ENCODE data around the gene SFRP4. TPM values are rescaled to one million over a fixed set of nuclear protein-coding genes. Genes with fewer than 3 reads are reported as not detected.

The SFRP4 gene
- total and polyA plus RNA-seq, 9 of the 15 experiments (the other 6 are each of a cell fraction or from before 2014, with no cell fraction given) = not detected

DNA sequence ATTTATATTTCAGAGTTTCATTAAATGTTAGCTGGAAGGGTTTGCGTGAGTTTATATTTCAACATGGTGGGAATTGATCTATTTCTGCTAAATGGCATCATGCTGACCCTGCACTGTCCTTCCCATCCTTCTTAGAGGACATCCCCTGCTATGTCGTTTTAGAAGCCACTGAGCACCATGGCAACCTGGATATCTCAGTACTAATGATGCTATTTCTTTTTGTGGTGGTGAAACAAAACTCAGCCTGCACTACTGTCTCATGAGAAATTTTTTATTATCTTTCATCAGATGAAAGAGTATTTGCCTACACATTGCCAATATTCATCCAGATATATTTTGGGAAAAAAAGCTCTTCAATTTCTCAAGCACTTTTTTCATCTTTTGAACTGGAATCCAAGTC lies 15.9 kb upstream of the SFRP4 start:
- TF ChIP-seq RHOXF2B (CRISPR knock-in tag; conservative IDR thresholded peaks at IDR 0.05) (no peak), SIRT6 (IDR thresholded peaks at IDR 0.05; ENCODE audit: low read depth, low read length) (no peak), ZNF699 (CRISPR knock-in tag; IDR thresholded peaks at IDR 0.05; ENCODE audit: insufficient replicate concordance) (no peak), SETDB1 (IDR thresholded peaks at IDR 0.05; ENCODE audit: low read length) (no peak), PHF20 (IDR thresholded peaks at IDR 0.05; ENCODE audit: partially characterized antibody) (no peak), CTBP1 (IDR thresholded peaks at IDR 0.05; ENCODE audit: borderline replicate concordance) (no peak), DNMT1 (IDR thresholded peaks at IDR 0.05) (no peak), GATAD2B (IDR thresholded peaks at IDR 0.05; ENCODE audit: borderline replicate concordance) (no peak), PHB2 (IDR thresholded peaks at IDR 0.05; ENCODE audit: low read depth) (no peak), ZNF253 (CRISPR knock-in tag; conservative IDR thresholded peaks at IDR 0.05) (no peak), ERF (CRISPR knock-in tag; IDR thresholded peaks at IDR 0.05) (no peak), ZNF551 (CRISPR knock-in tag; IDR thresholded peaks at IDR 0.05) (no peak)
- TF ChIP-seq, protein P1, sequence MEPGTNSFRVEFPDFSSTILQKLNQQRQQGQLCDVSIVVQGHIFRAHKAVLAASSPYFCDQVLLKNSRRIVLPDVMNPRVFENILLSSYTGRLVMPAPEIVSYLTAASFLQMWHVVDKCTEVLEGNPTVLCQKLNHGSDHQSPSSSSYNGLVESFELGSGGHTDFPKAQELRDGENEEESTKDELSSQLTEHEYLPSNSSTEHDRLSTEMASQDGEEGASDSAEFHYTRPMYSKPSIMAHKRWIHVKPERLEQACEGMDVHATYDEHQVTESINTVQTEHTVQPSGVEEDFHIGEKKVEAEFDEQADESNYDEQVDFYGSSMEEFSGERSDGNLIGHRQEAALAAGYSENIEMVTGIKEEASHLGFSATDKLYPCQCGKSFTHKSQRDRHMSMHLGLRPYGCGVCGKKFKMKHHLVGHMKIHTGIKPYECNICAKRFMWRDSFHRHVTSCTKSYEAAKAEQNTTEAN (CRISPR knock-in tag; IDR thresholded peaks at IDR 0.05) = no peak
- TF ChIP-seq, protein P2, sequence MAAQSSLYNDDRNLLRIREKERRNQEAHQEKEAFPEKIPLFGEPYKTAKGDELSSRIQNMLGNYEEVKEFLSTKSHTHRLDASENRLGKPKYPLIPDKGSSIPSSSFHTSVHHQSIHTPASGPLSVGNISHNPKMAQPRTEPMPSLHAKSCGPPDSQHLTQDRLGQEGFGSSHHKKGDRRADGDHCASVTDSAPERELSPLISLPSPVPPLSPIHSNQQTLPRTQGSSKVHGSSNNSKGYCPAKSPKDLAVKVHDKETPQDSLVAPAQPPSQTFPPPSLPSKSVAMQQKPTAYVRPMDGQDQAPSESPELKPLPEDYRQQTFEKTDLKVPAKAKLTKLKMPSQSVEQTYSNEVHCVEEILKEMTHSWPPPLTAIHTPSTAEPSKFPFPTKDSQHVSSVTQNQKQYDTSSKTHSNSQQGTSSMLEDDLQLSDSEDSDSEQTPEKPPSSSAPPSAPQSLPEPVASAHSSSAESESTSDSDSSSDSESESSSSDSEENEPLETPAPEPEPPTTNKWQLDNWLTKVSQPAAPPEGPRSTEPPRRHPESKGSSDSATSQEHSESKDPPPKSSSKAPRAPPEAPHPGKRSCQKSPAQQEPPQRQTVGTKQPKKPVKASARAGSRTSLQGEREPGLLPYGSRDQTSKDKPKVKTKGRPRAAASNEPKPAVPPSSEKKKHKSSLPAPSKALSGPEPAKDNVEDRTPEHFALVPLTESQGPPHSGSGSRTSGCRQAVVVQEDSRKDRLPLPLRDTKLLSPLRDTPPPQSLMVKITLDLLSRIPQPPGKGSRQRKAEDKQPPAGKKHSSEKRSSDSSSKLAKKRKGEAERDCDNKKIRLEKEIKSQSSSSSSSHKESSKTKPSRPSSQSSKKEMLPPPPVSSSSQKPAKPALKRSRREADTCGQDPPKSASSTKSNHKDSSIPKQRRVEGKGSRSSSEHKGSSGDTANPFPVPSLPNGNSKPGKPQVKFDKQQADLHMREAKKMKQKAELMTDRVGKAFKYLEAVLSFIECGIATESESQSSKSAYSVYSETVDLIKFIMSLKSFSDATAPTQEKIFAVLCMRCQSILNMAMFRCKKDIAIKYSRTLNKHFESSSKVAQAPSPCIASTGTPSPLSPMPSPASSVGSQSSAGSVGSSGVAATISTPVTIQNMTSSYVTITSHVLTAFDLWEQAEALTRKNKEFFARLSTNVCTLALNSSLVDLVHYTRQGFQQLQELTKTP (IDR thresholded peaks at IDR 0.05; ENCODE audit: low read depth in 1 of 2, partially characterized antibody in 2 of 2) = no peak
- POLR2A ChIA-PET = no interaction called here
- H2AFZ ChIP-seq (ENCODE audit: low read depth, low read length) = no peak overlapping the region
- H3K27ac ChIP-seq (ENCODE audit: extremely low read depth, low read depth, low read length) = no peak overlapping the region
- H3K9me3 ChIP-seq (replicated peaks; ENCODE audit: control insufficient read depth, insufficient read depth, low read depth, low read length) = no peaks in the 10 kb centered on the region
- 37% methylated on average over 2 of the region's 2 CpGs for WGBS (ENCODE audit: insufficient coverage, low coverage, missing lambda C conversion rate)
- no peaks in the 10 kb centered on the region for H4K20me1 ChIP-seq (replicated peaks; ENCODE audit: control insufficient read depth, insufficient read depth, low read length)
- in situ Hi-C loops (cut with MboI) (no loop called here), intact Hi-C loops (cut with micrococcal nuclease) (no loop called here)
- H3K4me3 ChIP-seq = no peak overlapping the region
- H3K36me3 ChIP-seq (ENCODE audit: control insufficient read depth, insufficient read depth, low read length) = no peaks in the 10 kb centered on the region
- no peaks in the 10 kb centered on the region for H3K27me3 ChIP-seq (ENCODE audit: control insufficient read depth in 2 of 2, insufficient read depth in 2 of 2, low read length in 2 of 2)
- CTCF ChIA-PET (ENCODE audit: low intra/inter-chr PET ratio) = no interaction called here
- no peaks in the 10 kb centered on the region for H3K9me1 ChIP-seq (ENCODE audit: control insufficient read depth, insufficient read depth, low read length)
- BruUV-seq (replicated peaks) = no TSS peak
- H3K79me2 ChIP-seq (ENCODE audit: control insufficient read depth, insufficient read depth, low read length) = no peaks in the 10 kb centered on the region
- peaks cover 0 to 7% of the 10 kb centered on the region in 2 experiments; a peak in 3 of 5 replicates for H3K4me1 ChIP-seq (replicated peaks in 1 of 2; ENCODE audit: control insufficient read depth in 2 of 2, insufficient read depth in 2 of 2, low read length in 2 of 2)
- H3K4me2 ChIP-seq (ENCODE audit: insufficient read depth, low read length) = no peak overlapping the region
- H3K9ac ChIP-seq (ENCODE audit: insufficient read depth in 1 of 2, low read depth in 2 of 2, low read length in 2 of 2) = no peak overlapping the region
- ATAC-seq (no peak), FAIRE-seq (no peak), DNase-seq (ENCODE audit: extremely low read depth in 1 of 4, low spot score in 3 of 4) (no peak)
